ENCODE data around the gene RARB.

The RARB gene

DNA sequence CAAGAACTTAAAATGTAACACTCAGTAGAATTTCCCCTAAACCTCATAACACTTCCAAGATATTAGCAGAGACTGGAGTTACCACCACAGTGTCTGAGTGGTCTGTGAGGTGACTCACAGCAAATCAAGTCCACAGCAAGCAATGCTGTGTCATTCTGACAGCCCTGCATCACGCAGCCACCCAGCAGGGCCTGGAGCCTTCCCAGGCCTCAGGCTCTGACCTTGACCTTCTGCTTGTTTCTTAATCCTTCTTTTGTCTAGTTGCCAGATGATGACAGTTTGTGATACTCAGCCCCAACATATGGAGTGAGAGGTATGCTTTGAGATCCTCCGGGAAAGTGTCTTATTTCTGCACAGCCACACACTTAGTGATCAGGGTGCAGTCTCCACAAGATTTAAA lies 154.2 kb downstream of the RARB start:
- H3K4me3 ChIP-seq (replicated peaks; ENCODE audit: insufficient read depth, low read length) = no peak overlapping the region
- H3K27me3 ChIP-seq (ENCODE audit: insufficient read depth, poor library complexity, severe bottlenecking) = no peaks in the 10 kb centered on the region
- H3K27ac ChIP-seq (replicated peaks) = no peak overlapping the region
- no peak for DNase-seq (ENCODE audit: low read depth in 1 of 2, low spot score in 1 of 2)
- TF ChIP-seq, protein P1, sequence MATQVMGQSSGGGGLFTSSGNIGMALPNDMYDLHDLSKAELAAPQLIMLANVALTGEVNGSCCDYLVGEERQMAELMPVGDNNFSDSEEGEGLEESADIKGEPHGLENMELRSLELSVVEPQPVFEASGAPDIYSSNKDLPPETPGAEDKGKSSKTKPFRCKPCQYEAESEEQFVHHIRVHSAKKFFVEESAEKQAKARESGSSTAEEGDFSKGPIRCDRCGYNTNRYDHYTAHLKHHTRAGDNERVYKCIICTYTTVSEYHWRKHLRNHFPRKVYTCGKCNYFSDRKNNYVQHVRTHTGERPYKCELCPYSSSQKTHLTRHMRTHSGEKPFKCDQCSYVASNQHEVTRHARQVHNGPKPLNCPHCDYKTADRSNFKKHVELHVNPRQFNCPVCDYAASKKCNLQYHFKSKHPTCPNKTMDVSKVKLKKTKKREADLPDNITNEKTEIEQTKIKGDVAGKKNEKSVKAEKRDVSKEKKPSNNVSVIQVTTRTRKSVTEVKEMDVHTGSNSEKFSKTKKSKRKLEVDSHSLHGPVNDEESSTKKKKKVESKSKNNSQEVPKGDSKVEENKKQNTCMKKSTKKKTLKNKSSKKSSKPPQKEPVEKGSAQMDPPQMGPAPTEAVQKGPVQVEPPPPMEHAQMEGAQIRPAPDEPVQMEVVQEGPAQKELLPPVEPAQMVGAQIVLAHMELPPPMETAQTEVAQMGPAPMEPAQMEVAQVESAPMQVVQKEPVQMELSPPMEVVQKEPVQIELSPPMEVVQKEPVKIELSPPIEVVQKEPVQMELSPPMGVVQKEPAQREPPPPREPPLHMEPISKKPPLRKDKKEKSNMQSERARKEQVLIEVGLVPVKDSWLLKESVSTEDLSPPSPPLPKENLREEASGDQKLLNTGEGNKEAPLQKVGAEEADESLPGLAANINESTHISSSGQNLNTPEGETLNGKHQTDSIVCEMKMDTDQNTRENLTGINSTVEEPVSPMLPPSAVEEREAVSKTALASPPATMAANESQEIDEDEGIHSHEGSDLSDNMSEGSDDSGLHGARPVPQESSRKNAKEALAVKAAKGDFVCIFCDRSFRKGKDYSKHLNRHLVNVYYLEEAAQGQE (IDR thresholded peaks at IDR 0.05; ENCODE audit: insufficient replicate concordance, low read depth) = no peak
- TF ChIP-seq, protein P2, sequence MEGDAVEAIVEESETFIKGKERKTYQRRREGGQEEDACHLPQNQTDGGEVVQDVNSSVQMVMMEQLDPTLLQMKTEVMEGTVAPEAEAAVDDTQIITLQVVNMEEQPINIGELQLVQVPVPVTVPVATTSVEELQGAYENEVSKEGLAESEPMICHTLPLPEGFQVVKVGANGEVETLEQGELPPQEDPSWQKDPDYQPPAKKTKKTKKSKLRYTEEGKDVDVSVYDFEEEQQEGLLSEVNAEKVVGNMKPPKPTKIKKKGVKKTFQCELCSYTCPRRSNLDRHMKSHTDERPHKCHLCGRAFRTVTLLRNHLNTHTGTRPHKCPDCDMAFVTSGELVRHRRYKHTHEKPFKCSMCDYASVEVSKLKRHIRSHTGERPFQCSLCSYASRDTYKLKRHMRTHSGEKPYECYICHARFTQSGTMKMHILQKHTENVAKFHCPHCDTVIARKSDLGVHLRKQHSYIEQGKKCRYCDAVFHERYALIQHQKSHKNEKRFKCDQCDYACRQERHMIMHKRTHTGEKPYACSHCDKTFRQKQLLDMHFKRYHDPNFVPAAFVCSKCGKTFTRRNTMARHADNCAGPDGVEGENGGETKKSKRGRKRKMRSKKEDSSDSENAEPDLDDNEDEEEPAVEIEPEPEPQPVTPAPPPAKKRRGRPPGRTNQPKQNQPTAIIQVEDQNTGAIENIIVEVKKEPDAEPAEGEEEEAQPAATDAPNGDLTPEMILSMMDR (IDR thresholded peaks at IDR 0.05; ENCODE audit: insufficient read depth, low read length) = no peak
- TF ChIP-seq GABPA (IDR thresholded peaks at IDR 0.05; ENCODE audit: low read depth) (no peak), POLR2AphosphoS5 (IDR thresholded peaks at IDR 0.05; ENCODE audit: low read depth) (no peak)

DNA sequence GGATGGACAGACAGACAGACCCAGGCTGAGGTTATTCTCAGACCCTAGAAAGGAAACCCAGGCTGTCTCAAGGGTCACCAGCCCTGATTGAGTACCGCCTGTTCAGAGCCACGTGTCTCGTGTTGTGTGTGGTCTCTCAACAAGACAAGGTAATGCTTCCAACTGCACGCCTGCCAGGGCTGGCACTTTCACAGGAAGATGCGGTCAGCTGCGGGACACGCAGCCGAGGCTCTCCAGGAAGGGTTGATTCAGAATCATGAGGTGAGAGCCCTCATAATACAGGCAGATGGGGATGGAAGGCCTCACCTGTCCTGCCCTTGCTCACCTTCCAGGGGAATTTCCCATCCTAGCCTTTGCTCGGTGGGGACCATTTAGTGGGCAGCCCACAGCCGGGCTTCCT lies 155.3 kb downstream of the RARB start:
- Histone ChIP-seq H3K27ac (replicated peaks) (no peak overlapping the region), H3K4me3 (replicated peaks; ENCODE audit: insufficient read depth, low read length) (no peak overlapping the region), H3K27me3 (ENCODE audit: insufficient read depth, poor library complexity, severe bottlenecking) (no peaks in the 10 kb centered on the region)
- TF ChIP-seq POLR2AphosphoS5 (IDR thresholded peaks at IDR 0.05; ENCODE audit: low read depth) = no peak
- no peak for TF ChIP-seq SPI1 (IDR thresholded peaks at IDR 0.05; ENCODE audit: borderline replicate concordance, low read depth)
- TF ChIP-seq, protein P1 (IDR thresholded peaks at IDR 0.05; ENCODE audit: insufficient replicate concordance, low read depth) = no peak
- TF ChIP-seq, protein P2 (IDR thresholded peaks at IDR 0.05; ENCODE audit: insufficient read depth, low read length) = no peak
- no peak for TF ChIP-seq GABPA (IDR thresholded peaks at IDR 0.05; ENCODE audit: low read depth)
- no peak for DNase-seq (ENCODE audit: low read depth in 1 of 2, low spot score in 1 of 2)

DNA sequence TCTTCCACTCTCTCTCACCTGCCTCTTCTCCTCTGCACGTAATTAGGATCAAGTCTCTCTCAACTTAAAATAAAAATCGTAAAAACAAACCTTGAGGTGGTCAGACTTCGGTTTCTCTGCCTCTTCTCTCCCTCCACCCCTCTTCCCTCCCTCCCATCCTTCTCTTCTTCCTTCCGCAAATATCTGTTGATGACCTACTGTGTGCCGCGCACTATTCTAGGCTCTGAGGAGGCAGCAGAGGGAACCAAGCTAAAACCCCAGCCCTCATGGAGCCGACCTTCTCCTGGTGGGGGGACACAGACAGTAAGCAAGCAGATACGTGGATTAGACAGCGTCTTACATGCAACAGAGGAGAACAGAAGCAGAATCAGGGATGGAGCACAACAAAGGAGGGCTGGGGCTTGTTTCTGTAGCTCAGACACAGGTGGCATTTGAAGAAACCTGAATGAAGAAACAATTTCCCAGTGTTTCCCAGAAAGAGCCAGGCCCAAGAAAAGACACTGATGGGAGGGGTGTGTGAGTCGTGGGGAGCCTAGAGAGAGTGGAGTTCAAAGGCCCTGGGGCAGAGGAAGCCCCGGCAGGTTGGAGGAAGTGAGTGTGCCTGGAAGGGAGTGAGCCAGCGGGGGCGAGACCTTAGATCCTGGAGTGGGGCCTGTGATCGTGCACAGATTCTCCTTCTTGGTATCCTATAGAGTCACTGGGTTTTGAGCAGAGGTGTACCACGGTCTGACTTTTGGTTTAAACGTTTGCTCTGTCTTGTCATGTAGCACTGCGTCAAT lies 156.1 kb downstream of the RARB start:
- Histone ChIP-seq H3K27ac (replicated peaks) (no peak overlapping the region), H3K27me3 (ENCODE audit: insufficient read depth, poor library complexity, severe bottlenecking) (no peaks in the 10 kb centered on the region), H3K4me3 (replicated peaks; ENCODE audit: insufficient read depth, low read length) (no peak overlapping the region)
- TF ChIP-seq, protein P2 (IDR thresholded peaks at IDR 0.05; ENCODE audit: insufficient read depth, low read length) = no peak
- DNase-seq (ENCODE audit: low read depth in 1 of 2, low spot score in 1 of 2) = no peak
